Measurements from ENCODE around the gene PRAMEF33. TPM values are rescaled to one million over a fixed set of nuclear protein-coding genes. Genes with fewer than 3 reads are reported as not detected.
"Not testable (repeated sequence)": the region's sequence is repeated elsewhere in the genome, so short reads cannot be mapped to it uniquely, and the experiment has no call there.

Gene PRAMEF33
- total RNA-seq, 4 donors from 2014 or later, result not detected

DNA sequence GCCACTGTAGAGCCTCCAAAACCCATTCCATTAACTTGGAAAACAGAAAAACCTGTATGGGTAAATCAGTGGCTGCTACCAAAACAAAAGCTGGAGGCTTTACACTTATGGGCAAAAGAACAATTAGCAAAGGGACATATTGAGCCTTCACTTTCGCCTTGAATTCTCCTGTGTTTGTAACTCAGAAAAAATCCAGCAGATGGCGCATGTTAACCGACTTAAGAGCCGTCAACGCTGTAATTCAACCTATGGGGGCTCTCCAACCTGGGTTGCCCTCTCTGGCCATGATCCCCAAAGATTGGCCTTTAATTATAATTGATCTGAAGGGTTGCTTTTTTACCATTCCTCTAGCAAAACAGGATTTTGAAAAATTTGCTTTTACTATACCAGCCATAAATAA is 53.4 kb downstream of the PRAMEF33 start:
- H3K4me3 ChIP-seq, H3K4me1 ChIP-seq, H3K27ac ChIP-seq, H3K36me3 ChIP-seq, H3K9me3 ChIP-seq, H3K27me3 ChIP-seq: not testable (repeated sequence)
- DNase-seq, result peak in 1 of 3 donors; percentile 50
- TF ChIP-seq CTCF (IDR thresholded peaks at IDR 0.05), result peak; percentile 12 to 53 (median 44)

Small RNAs within 50 kb of the gene (small RNA-seq; reads per million reads assigned to genes)
- gene RNU6-771P, result 0 reads per million in 2 donors

Other genes starting within 250 kb of the PRAMEF33 start
- not detected for gene PRAMEF27, start 247.0 kb upstream of the PRAMEF33 start, total RNA-seq
- gene HNRNPCL3, start 242.8 kb upstream of the PRAMEF33 start, total RNA-seq, result not detected
- gene PRAMEF25, start 232.8 kb upstream of the PRAMEF33 start, total RNA-seq, result not detected
- gene HNRNPCL2, start 186.7 kb upstream of the PRAMEF33 start, total RNA-seq, result not detected
- gene PRAMEF26, start 147.5 kb upstream of the PRAMEF33 start, total RNA-seq, result not detected
- gene HNRNPCL4, start 137.9 kb upstream of the PRAMEF33 start, total RNA-seq, result not detected
- gene PRAMEF9, start 131.7 kb upstream of the PRAMEF33 start, total RNA-seq, result not detected
- gene PRAMEF13, start 102.1 kb upstream of the PRAMEF33 start, total RNA-seq, result not detected
- not detected for gene PRAMEF18, start 77.4 kb upstream of the PRAMEF33 start, total RNA-seq
- gene PRAMEF5, start 49.3 kb upstream of the PRAMEF33 start, total RNA-seq, result not detected
- gene PRAMEF8, start 18.4 kb upstream of the PRAMEF33 start, total RNA-seq, result not detected
- not detected for gene PRAMEF15, start 12.0 kb downstream of the PRAMEF33 start, total RNA-seq
- not detected for gene PRAMEF14, start 43.6 kb downstream of the PRAMEF33 start, total RNA-seq
- not detected for gene PRAMEF19, start 68.4 kb downstream of the PRAMEF33 start, total RNA-seq
- not detected for gene PRAMEF17, start 86.1 kb downstream of the PRAMEF33 start, total RNA-seq
- gene PRAMEF20, start 106.9 kb downstream of the PRAMEF33 start, total RNA-seq, result not detected
- not detected for gene LRRC38, start 210.5 kb downstream of the PRAMEF33 start, total RNA-seq